ENCODE results near the gene CAMTA1. TPM values are rescaled to one million over a fixed set of nuclear protein-coding genes. Genes with fewer than 3 reads are reported as not detected.

CAMTA1 gene
- total and polyA plus RNA-seq, 8 donors, result 42.8 to 213 (median 118) TPM

DNA sequence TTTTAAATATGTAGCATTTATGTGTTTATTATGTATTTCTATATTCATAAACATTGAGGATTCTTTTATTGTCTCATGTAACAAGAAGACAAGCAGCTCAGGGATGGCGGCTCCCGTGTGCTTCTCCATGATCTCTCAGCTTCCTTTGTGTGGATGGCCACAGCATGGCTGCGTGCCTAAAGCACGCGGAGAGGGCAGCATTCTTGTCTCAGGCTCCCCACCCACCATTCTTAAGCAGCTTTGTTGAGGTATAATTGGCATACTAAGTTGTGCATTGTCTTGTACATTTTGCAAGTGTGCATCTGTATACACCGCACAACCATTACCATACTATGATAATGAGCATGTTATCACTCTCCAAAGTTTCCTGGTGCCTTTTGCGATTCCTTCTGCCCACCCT, 81.6 kb downstream of the CAMTA1 start:
- Histone ChIP-seq H3K9me3 (no peaks in the 10 kb centered on the region), H3K4me3 (no peak overlapping the region), H3K36me3 (peaks cover 0 to 10% (median 3%) of the 10 kb centered on the region in 4 donors), H3K4me1 (peaks cover 9 to 25% (median 12%) of the 10 kb centered on the region in 4 donors), H3K27ac (no peak overlapping the region), H3K27me3 (no peaks in the 10 kb centered on the region)
- WGBS, 5 donors, result 88 to 94% (median 92%) methylated on average over 7 of the region's 7 CpGs
- TF ChIP-seq POLR2AphosphoS5 (IDR thresholded peaks at IDR 0.05) (no peak), EP300 (IDR thresholded peaks at IDR 0.05) (no peak)
- DNase-seq, result no peak
- intact Hi-C loops (cut with DNase I; ENCODE audit: low total_unique reads), result no loop called here

DNA sequence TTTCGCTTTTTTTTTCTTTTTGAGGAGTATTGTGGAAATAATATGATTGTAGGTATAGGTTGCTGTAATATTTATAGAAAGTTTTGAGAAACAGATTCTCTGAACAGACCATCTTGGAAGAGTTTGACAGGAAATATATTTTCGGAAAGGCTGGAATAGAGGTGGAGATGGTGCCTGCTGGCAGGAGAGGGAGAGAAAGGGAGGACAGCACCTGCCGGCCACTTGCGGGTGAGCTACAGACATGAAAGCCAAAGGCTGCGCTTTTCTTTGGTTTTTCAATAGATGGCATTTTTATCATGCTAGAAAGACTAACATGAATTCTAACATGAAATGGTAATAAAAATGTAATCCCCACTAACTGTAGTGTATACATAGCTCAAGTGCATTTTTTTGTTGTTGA, 82.1 kb downstream of the CAMTA1 start:
- no peak overlapping the region for H3K27ac ChIP-seq
- intact Hi-C loops (cut with DNase I; ENCODE audit: low total_unique reads), result no loop called here
- no peak overlapping the region for H3K4me3 ChIP-seq
- TF ChIP-seq EP300 (IDR thresholded peaks at IDR 0.05) (no peak), POLR2A (IDR thresholded peaks at IDR 0.05) (no peak), POLR2AphosphoS5 (IDR thresholded peaks at IDR 0.05) (no peak)
- TF ChIP-seq, protein P1, sequence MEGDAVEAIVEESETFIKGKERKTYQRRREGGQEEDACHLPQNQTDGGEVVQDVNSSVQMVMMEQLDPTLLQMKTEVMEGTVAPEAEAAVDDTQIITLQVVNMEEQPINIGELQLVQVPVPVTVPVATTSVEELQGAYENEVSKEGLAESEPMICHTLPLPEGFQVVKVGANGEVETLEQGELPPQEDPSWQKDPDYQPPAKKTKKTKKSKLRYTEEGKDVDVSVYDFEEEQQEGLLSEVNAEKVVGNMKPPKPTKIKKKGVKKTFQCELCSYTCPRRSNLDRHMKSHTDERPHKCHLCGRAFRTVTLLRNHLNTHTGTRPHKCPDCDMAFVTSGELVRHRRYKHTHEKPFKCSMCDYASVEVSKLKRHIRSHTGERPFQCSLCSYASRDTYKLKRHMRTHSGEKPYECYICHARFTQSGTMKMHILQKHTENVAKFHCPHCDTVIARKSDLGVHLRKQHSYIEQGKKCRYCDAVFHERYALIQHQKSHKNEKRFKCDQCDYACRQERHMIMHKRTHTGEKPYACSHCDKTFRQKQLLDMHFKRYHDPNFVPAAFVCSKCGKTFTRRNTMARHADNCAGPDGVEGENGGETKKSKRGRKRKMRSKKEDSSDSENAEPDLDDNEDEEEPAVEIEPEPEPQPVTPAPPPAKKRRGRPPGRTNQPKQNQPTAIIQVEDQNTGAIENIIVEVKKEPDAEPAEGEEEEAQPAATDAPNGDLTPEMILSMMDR (IDR thresholded peaks at IDR 0.05), result no peak
- H3K9me3 ChIP-seq, result no peaks in the 10 kb centered on the region
- peaks cover 9 to 25% (median 12%) of the 10 kb centered on the region in 4 donors for H3K4me1 ChIP-seq
- no peak for DNase-seq
- H3K27me3 ChIP-seq, result no peaks in the 10 kb centered on the region
- H3K36me3 ChIP-seq, result peaks cover 0 to 10% (median 3%) of the 10 kb centered on the region in 4 donors
- WGBS, 5 donors, result 85 to 97% (median 93%) methylated on average over 5 of the region's 5 CpGs

DNA sequence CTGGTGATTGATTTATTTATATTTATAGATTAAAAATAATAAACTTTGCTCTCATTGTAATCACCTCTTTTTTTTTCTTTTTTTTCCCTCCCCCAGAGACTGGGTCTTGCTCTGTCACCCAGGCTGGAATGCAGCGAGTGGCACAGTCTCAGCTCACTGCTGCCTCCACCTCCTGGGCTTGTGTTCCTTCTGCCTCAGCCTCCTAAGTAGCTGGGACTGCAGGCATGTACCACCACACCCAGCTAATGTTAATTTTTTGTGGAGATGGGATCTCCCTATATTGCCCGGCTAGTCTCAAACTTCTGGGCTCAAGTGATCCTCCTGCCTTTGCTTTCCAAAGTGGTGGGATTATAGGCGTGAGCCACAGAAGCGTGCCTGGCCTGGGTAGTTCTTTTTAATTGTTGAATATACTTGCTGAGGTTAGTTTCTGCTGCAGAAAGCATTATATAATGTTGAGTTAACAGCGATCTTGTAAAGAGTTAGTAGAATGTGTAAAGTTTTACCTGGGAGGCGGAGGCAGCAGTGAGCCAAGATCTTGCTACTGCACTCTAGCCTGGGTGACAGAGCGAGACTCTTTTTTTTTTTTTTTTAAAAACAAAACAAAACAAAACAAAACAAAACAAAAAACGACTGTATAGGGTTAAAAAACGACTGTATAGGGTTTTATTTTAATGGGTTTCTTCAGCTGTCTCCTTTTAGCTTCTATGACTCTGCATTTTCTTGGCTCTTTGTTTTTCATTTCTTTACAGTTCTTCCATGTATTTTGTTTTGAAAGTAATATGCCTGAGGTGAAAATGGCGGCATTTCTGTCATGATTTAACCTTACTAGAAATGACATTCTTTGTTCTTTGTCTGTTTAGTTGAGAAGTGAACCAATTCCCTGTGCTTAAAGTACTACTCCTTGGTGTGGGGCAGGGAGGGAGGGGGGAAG, 82.7 kb downstream of the CAMTA1 start:
- H3K36me3 ChIP-seq, result peaks cover 0 to 10% (median 3%) of the 10 kb centered on the region in 4 donors
- TF ChIP-seq POLR2A (IDR thresholded peaks at IDR 0.05), result no peak
- no peak for TF ChIP-seq EP300 (IDR thresholded peaks at IDR 0.05)
- TF ChIP-seq, protein P1 (IDR thresholded peaks at IDR 0.05), result no peak
- no peak for TF ChIP-seq POLR2AphosphoS5 (IDR thresholded peaks at IDR 0.05)
- WGBS, 5 donors, result 73 to 81% (median 80%) methylated on average over 10 of the region's 10 CpGs
- no peaks in the 10 kb centered on the region for H3K27me3 ChIP-seq
- peaks cover 9 to 25% (median 12%) of the 10 kb centered on the region in 4 donors for H3K4me1 ChIP-seq
- intact Hi-C loops (cut with DNase I; ENCODE audit: low total_unique reads), result no loop called here
- H3K27ac ChIP-seq, result no peak overlapping the region
- H3K4me3 ChIP-seq, result no peak overlapping the region
- no peaks in the 10 kb centered on the region for H3K9me3 ChIP-seq
- no peak for DNase-seq

DNA sequence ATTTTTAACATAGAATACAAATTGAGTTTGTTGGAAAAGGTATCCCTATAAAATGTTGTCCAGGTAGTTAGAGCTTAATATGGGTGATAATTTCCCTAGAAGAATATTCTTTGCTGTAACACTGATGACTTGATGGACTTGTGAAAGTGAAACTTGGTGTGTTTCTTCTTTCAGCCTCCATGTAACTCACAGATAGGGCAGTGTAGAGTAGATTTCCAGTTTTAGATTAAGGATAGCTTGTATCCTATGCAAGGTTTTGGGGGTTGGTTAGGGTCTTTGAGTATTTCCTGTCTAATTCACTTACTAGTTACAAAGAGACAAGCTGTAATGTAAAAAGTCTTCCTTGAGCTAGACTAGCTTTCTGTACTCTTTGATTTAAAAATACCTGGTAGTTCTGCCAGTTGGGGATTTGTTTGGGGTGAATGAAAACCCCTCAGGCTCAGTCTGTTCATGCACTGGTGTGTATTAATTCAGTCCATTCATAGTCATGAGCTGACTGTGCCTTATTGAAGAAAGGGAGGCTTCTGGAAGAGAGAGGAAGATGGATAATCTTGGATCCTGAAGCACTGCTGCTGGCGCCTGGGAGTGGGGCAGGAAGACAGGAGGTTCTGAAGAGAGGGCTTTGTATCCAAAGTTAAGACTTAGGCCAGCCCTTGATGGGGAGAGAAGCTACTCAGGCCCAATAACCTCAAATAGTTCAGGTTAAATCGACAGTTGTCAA, 83.6 kb downstream of the CAMTA1 start:
- peaks cover 9 to 25% (median 12%) of the 10 kb centered on the region in 4 donors for H3K4me1 ChIP-seq
- H3K4me3 ChIP-seq, result no peak overlapping the region
- peaks cover 0 to 9% (median 3%) of the 10 kb centered on the region in 4 donors for H3K36me3 ChIP-seq
- WGBS, 5 donors, result 89 to 98% (median 94%) methylated on average over 2 of the region's 2 CpGs
- H3K27ac ChIP-seq, result no peak overlapping the region
- intact Hi-C loops (cut with DNase I; ENCODE audit: low total_unique reads), result no loop called here
- H3K9me3 ChIP-seq, result no peaks in the 10 kb centered on the region
- no peak for DNase-seq
- no peaks in the 10 kb centered on the region for H3K27me3 ChIP-seq
- TF ChIP-seq, protein P1 (IDR thresholded peaks at IDR 0.05), result no peak
- TF ChIP-seq POLR2AphosphoS5 (IDR thresholded peaks at IDR 0.05), result no peak
- TF ChIP-seq POLR2A (IDR thresholded peaks at IDR 0.05), result no peak
- no peak for TF ChIP-seq EP300 (IDR thresholded peaks at IDR 0.05)

Measured in stomach (tissue), 9 donors.